Brain microvascular endothelial cell (primary cell): ENCODE measurements around the gene FRMD8.
A peak's percentile ranks its signal among the peaks of the same experiment; 100 is the strongest.
"Not testable (repeated sequence)": the region's sequence is repeated elsewhere in the genome, so short reads cannot be mapped to it uniquely, and the experiment has no call there.

Experiments used
- DNase-seq: peaks from one replicate; pipeline ENCODE4 v3.0.0-alpha.2; 2020
- H3K27ac ChIP-seq: fragments of 250-450 bp; sonication (Bioruptor Pico); 2 replicates; pipeline ENCODE4 v1.5.1; 2020; ENCODE audit warnings: mild to moderate bottlenecking, moderate library complexity
- H3K27me3 ChIP-seq: fragments of 250-450 bp; sonication (Bioruptor Pico); replicated peaks from 2 replicates; pipeline ENCODE4 v1.5.1; 2020; ENCODE audit warnings: mild to moderate bottlenecking
- H3K36me3 ChIP-seq: fragments of 250-450 bp; sonication (Bioruptor Pico); replicated peaks from 2 replicates; pipeline ENCODE4 v1.5.1; 2020; ENCODE audit warnings: mild to moderate bottlenecking
- H3K4me3 ChIP-seq: 2 replicates; pipeline ENCODE4 v1.5.1; 2011; ENCODE audit warnings: low read depth, mild to moderate bottlenecking, control low read depth, low read length, moderate library complexity
- in situ Hi-C: cut with HindIII; loops from 2 replicates; pipeline ENCODE4 v1.10.0; 2017; ENCODE audit warnings: low sequenced_read_pairs, low pct_ligation_motif_present
- TF ChIP-seq, protein P1 (sequence below): IDR thresholded peaks from 2 replicates; pipeline ENCODE4 v1.5.1; 2011; ENCODE audit warnings: low read depth, mild to moderate bottlenecking, moderate library complexity, low read length, control low read depth, inconsistent platforms; ENCODE audit errors: missing control alignments

Gene FRMD8

DNA sequence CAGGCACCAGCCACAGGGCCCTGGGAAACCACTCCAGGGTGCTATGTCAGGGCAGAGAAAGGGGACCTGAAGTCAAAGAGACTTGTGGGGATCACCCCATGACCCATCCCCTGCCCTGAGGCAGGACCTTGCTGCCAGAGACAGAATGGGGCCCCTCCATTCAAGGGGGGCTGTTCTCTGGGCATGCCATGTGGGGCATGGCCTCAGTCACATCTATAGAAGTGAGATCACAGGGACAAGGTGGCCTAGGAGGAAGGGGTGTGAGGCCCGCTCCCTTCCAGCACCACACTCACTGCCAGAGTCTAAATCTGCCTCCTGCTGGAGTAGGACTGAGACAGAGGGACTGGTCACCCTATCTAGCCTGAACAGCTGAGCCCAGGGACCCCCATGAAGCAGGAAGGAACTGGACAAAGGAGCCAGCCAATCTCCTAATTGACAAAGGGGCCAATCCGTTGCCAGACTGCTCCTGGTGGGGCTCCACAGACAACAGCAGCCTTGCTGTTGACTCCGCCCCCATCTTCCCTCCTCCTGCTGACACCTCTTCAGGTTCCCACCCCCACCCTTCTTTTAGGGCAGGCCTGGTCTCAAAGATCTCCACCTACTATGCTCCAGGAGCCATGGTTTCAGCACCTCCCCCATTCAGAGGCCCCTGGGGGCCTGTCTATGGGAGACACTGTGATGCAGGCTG is 62.1 kb downstream of the FRMD8 start:
- in situ Hi-C loops: no loop called here
- no peaks in the 10 kb centered on the region for H3K27me3 ChIP-seq
- H3K27ac ChIP-seq: peak overlapping the region; percentile 0
- H3K36me3 ChIP-seq: peaks cover 25% of the 10 kb centered on the region
- DNase-seq: peak; percentile 63
- TF ChIP-seq, protein P1, sequence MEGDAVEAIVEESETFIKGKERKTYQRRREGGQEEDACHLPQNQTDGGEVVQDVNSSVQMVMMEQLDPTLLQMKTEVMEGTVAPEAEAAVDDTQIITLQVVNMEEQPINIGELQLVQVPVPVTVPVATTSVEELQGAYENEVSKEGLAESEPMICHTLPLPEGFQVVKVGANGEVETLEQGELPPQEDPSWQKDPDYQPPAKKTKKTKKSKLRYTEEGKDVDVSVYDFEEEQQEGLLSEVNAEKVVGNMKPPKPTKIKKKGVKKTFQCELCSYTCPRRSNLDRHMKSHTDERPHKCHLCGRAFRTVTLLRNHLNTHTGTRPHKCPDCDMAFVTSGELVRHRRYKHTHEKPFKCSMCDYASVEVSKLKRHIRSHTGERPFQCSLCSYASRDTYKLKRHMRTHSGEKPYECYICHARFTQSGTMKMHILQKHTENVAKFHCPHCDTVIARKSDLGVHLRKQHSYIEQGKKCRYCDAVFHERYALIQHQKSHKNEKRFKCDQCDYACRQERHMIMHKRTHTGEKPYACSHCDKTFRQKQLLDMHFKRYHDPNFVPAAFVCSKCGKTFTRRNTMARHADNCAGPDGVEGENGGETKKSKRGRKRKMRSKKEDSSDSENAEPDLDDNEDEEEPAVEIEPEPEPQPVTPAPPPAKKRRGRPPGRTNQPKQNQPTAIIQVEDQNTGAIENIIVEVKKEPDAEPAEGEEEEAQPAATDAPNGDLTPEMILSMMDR: no peak
- no peak overlapping the region for H3K4me3 ChIP-seq

GRCh38 chr11:65451301-65451700 is 64.9 kb downstream of the FRMD8 start:
- H3K36me3 ChIP-seq, in situ Hi-C loops, DNase-seq, H3K27ac ChIP-seq, H3K27me3 ChIP-seq, H3K4me3 ChIP-seq: not testable (repeated sequence)

DNA sequence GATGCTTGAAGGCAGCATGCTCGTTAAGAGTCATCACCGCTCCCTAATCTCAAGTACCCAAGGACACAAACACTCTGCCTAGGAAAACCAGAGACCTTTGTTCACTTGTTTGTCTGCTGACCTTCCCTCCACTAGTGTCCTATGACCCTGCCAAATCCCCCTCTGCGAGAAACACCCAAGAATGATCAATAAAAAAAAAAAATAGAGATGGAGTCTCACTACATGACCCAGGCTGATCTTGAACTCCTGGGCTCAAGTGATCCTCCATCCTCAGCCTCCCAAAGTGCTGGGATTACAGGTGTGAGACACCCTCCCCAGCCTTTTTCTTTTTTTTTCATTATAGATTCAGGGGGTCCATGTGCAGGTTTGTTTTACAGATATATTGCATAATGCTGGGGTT is 65.8 kb downstream of the FRMD8 start:
- in situ Hi-C loops, H3K27ac ChIP-seq, H3K4me3 ChIP-seq, DNase-seq, H3K27me3 ChIP-seq, H3K36me3 ChIP-seq: not testable (repeated sequence)

- TF ChIP-seq, protein P1: no peak
- in situ Hi-C loops: no loop called here
- H3K27me3 ChIP-seq: no peaks in the 10 kb centered on the region
- peak; percentile 60 for DNase-seq
- no peaks in the 10 kb centered on the region for H3K36me3 ChIP-seq
- peak overlapping the region; percentile 81 for H3K27ac ChIP-seq
- no peak overlapping the region for H3K4me3 ChIP-seq
Measured at GRCh38 chr11:65452806-65453490, 66.5 kb downstream of the FRMD8 start.

DNA sequence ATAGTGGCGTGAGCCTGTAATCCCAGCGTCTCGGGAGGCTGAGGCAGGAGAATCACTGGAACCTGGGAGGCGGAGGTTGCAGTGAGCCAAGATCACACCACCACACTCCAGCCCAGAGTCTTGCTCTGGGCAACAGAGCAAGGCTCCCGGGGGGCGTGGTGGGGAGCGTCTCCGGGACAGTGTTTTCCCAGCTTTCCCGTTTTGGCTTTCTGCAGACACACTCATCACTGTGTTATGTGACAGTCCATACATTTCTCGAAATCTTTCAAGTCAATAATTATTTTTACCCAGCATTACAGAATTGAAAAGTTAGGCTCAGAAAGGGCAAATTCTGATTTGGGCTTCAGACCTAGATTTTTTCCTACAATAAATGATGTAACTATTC is 67.9 kb downstream of the FRMD8 start:
- Histone ChIP-seq H3K27ac (peak overlapping the region; percentile 81), H3K27me3 (no peaks in the 10 kb centered on the region), H3K4me3 (peak overlapping the region; percentile 62), H3K36me3 (no peaks in the 10 kb centered on the region)
- DNase-seq: peak; percentile 37
- TF ChIP-seq, protein P1: no peak
- in situ Hi-C loops: no loop called here

- TF ChIP-seq, protein P1: peak; percentile 20
- no peaks in the 10 kb centered on the region for H3K36me3 ChIP-seq
- in situ Hi-C loops: no loop called here
Measured at GRCh38 chr11:65454696-65455456, 68.4 kb downstream of the FRMD8 start.

More at GRCh38 chr11:65454696-65455456, 68.4 kb downstream of the FRMD8 start:
- Histone ChIP-seq H3K4me3 (peak overlapping the region; percentile 62), H3K27me3 (no peaks in the 10 kb centered on the region), H3K27ac (peak overlapping the region; percentile 81)
- DNase-seq: peak; percentile 72
